NB4 (cell line): ENCODE measurements around the gene GRAPL.
"Not testable (repeated sequence)": the region's sequence is repeated elsewhere in the genome, so short reads cannot be mapped to it uniquely, and the experiment has no call there.

Experiments used
- TF ChIP-seq, protein P1 (sequence below): IDR thresholded peaks from one replicate; pipeline ENCODE4 v1.5.1; 2012; ENCODE audit warnings: low read depth, low read length
- TF ChIP-seq, protein P2 (sequence below): IDR thresholded peaks from 2 replicates; pipeline ENCODE4 v1.6.1; 2011; ENCODE audit warnings: low read depth, low read length

DNA sequence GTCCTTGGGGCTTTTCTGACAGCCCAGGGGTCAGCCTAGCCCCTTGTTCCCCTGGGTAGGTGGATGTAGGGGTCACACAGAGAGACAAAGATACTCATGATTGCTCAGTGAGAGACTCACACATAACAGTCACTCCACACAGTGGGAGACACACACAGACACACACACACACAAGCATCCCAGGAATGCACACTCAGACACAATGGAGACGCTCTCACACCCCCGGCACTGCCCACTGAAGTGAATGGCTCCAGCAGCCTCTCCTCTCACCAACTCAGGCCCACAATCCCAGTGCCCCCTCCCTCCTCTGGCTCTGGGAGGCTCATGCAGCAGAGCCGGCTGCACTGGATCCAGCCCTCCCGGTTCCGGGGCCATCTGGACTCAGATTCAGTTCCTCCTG lies 17.0 kb downstream of the GRAPL start:
- TF ChIP-seq, protein P1, sequence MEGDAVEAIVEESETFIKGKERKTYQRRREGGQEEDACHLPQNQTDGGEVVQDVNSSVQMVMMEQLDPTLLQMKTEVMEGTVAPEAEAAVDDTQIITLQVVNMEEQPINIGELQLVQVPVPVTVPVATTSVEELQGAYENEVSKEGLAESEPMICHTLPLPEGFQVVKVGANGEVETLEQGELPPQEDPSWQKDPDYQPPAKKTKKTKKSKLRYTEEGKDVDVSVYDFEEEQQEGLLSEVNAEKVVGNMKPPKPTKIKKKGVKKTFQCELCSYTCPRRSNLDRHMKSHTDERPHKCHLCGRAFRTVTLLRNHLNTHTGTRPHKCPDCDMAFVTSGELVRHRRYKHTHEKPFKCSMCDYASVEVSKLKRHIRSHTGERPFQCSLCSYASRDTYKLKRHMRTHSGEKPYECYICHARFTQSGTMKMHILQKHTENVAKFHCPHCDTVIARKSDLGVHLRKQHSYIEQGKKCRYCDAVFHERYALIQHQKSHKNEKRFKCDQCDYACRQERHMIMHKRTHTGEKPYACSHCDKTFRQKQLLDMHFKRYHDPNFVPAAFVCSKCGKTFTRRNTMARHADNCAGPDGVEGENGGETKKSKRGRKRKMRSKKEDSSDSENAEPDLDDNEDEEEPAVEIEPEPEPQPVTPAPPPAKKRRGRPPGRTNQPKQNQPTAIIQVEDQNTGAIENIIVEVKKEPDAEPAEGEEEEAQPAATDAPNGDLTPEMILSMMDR = not testable (repeated sequence)
- TF ChIP-seq, protein P2, sequence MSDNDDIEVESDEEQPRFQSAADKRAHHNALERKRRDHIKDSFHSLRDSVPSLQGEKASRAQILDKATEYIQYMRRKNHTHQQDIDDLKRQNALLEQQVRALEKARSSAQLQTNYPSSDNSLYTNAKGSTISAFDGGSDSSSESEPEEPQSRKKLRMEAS = not testable (repeated sequence)
